ENCODE measurements around the gene EXOC6B.

The EXOC6B gene

GRCh38 chr2:72153924-72154323 lies 671.9 kb downstream of the EXOC6B start:
- Histone ChIP-seq H3K36me3 (ENCODE audit: control insufficient read depth, insufficient read depth, low read length) (no peaks in the 10 kb centered on the region), H3K27me3 (ENCODE audit: control insufficient read depth, insufficient read depth, low read length) (peaks cover 34% of the 10 kb centered on the region), H3K4me3 (ENCODE audit: low read depth, low read length) (no peak overlapping the region), H3K27ac (ENCODE audit: low read depth, low read length) (no peak overlapping the region), H3K9me3 (ENCODE audit: control insufficient read depth, insufficient read depth, low read length) (no peaks in the 10 kb centered on the region), H3K9ac (ENCODE audit: low read depth, low read length) (no peak overlapping the region), H3K4me1 (ENCODE audit: control insufficient read depth, insufficient read depth, low read length) (peaks cover 6% of the 10 kb centered on the region)

GRCh38 chr2:72153026-72153791 lies 672.6 kb downstream of the EXOC6B start:
- Histone ChIP-seq H3K4me3 (ENCODE audit: low read depth, low read length) (no peak overlapping the region), H3K9ac (ENCODE audit: low read depth, low read length) (no peak overlapping the region), H3K9me3 (ENCODE audit: control insufficient read depth, insufficient read depth, low read length) (no peaks in the 10 kb centered on the region), H3K27me3 (ENCODE audit: control insufficient read depth, insufficient read depth, low read length) (peaks cover 39% of the 10 kb centered on the region), H3K4me1 (ENCODE audit: control insufficient read depth, insufficient read depth, low read length) (peaks cover 6% of the 10 kb centered on the region), H3K36me3 (ENCODE audit: control insufficient read depth, insufficient read depth, low read length) (no peaks in the 10 kb centered on the region), H3K27ac (ENCODE audit: low read depth, low read length) (no peak overlapping the region)

- no peak overlapping the region for H3K9ac ChIP-seq (ENCODE audit: low read depth, low read length)
- H3K27ac ChIP-seq (ENCODE audit: low read depth, low read length), result no peak overlapping the region
- peaks cover 62% of the 10 kb centered on the region for H3K27me3 ChIP-seq (ENCODE audit: control insufficient read depth, insufficient read depth, low read length)
- no peaks in the 10 kb centered on the region for H3K9me3 ChIP-seq (ENCODE audit: control insufficient read depth, insufficient read depth, low read length)
- H3K4me3 ChIP-seq (ENCODE audit: low read depth, low read length), result no peak overlapping the region
- peaks cover 21% of the 10 kb centered on the region for H3K4me1 ChIP-seq (ENCODE audit: control insufficient read depth, insufficient read depth, low read length)
- H3K36me3 ChIP-seq (ENCODE audit: control insufficient read depth, insufficient read depth, low read length), result no peaks in the 10 kb centered on the region
These were observed 674.9 kb downstream of the EXOC6B start for GRCh38 chr2:72150861-72151356.

GRCh38 chr2:72150157-72150860 lies 675.5 kb downstream of the EXOC6B start:
- Histone ChIP-seq H3K4me3 (ENCODE audit: low read depth, low read length) (peak overlapping the region; percentile 53), H3K36me3 (ENCODE audit: control insufficient read depth, insufficient read depth, low read length) (no peaks in the 10 kb centered on the region), H3K27ac (ENCODE audit: low read depth, low read length) (no peak overlapping the region), H3K9ac (ENCODE audit: low read depth, low read length) (no peak overlapping the region), H3K9me3 (ENCODE audit: control insufficient read depth, insufficient read depth, low read length) (no peaks in the 10 kb centered on the region), H3K27me3 (ENCODE audit: control insufficient read depth, insufficient read depth, low read length) (peaks cover 68% of the 10 kb centered on the region), H3K4me1 (ENCODE audit: control insufficient read depth, insufficient read depth, low read length) (peaks cover 23% of the 10 kb centered on the region)

GRCh38 chr2:72149556-72150156 lies 676.2 kb downstream of the EXOC6B start:
- Histone ChIP-seq H3K27me3 (ENCODE audit: control insufficient read depth, insufficient read depth, low read length) (peaks cover 74% of the 10 kb centered on the region), H3K36me3 (ENCODE audit: control insufficient read depth, insufficient read depth, low read length) (no peaks in the 10 kb centered on the region), H3K4me3 (ENCODE audit: low read depth, low read length) (peak overlapping the region; percentile 53), H3K4me1 (ENCODE audit: control insufficient read depth, insufficient read depth, low read length) (peaks cover 23% of the 10 kb centered on the region), H3K27ac (ENCODE audit: low read depth, low read length) (no peak overlapping the region), H3K9ac (ENCODE audit: low read depth, low read length) (no peak overlapping the region), H3K9me3 (ENCODE audit: control insufficient read depth, insufficient read depth, low read length) (no peaks in the 10 kb centered on the region)

- H3K4me3 ChIP-seq (ENCODE audit: low read depth, low read length), result peak overlapping the region; percentile 53
- H3K9ac ChIP-seq (ENCODE audit: low read depth, low read length), result no peak overlapping the region
- no peaks in the 10 kb centered on the region for H3K36me3 ChIP-seq (ENCODE audit: control insufficient read depth, insufficient read depth, low read length)
- H3K4me1 ChIP-seq (ENCODE audit: control insufficient read depth, insufficient read depth, low read length), result peaks cover 24% of the 10 kb centered on the region
- H3K27me3 ChIP-seq (ENCODE audit: control insufficient read depth, insufficient read depth, low read length), result peaks cover 80% of the 10 kb centered on the region
- H3K27ac ChIP-seq (ENCODE audit: low read depth, low read length), result no peak overlapping the region
- H3K9me3 ChIP-seq (ENCODE audit: control insufficient read depth, insufficient read depth, low read length), result no peaks in the 10 kb centered on the region
These were observed 676.8 kb downstream of the EXOC6B start for GRCh38 chr2:72148837-72149555.

- no peaks in the 10 kb centered on the region for H3K36me3 ChIP-seq (ENCODE audit: control insufficient read depth, insufficient read depth, low read length)
- no peaks in the 10 kb centered on the region for H3K9me3 ChIP-seq (ENCODE audit: control insufficient read depth, insufficient read depth, low read length)
- H3K4me1 ChIP-seq (ENCODE audit: control insufficient read depth, insufficient read depth, low read length), result peaks cover 28% of the 10 kb centered on the region
- no peak overlapping the region for H3K9ac ChIP-seq (ENCODE audit: low read depth, low read length)
- peaks cover 88% of the 10 kb centered on the region for H3K27me3 ChIP-seq (ENCODE audit: control insufficient read depth, insufficient read depth, low read length)
- H3K4me3 ChIP-seq (ENCODE audit: low read depth, low read length), result peak overlapping the region; percentile 53
- H3K27ac ChIP-seq (ENCODE audit: low read depth, low read length), result no peak overlapping the region
These were observed 677.6 kb downstream of the EXOC6B start for GRCh38 chr2:72148003-72148836.

- Histone ChIP-seq H3K27me3 (ENCODE audit: control insufficient read depth, insufficient read depth, low read length) (peaks cover 96% of the 10 kb centered on the region), H3K36me3 (ENCODE audit: control insufficient read depth, insufficient read depth, low read length) (no peaks in the 10 kb centered on the region), H3K9me3 (ENCODE audit: control insufficient read depth, insufficient read depth, low read length) (no peaks in the 10 kb centered on the region), H3K27ac (ENCODE audit: low read depth, low read length) (no peak within 1 kb of the TSS), H3K9ac (ENCODE audit: low read depth, low read length) (no peak within 1 kb of the TSS), H3K4me3 (ENCODE audit: low read depth, low read length) (peak within 1 kb of the TSS; percentile 61), H3K4me1 (ENCODE audit: control insufficient read depth, insufficient read depth, low read length) (peaks cover 34% of the 10 kb centered on the region)
These were observed 678.4 kb downstream of the EXOC6B start, which contains the start of gene CYP26B1 for GRCh38 chr2:72147303-72147971. Gene CYP26B1 (minus strand): TSS chr2:72147862. CDS start chr2:72147834, 28 bp downstream.

GRCh38 chr2:72146347-72147302 lies 679.2 kb downstream of the EXOC6B start:
- Histone ChIP-seq H3K9ac (ENCODE audit: low read depth, low read length) (no peak overlapping the region), H3K27ac (ENCODE audit: low read depth, low read length) (no peak overlapping the region), H3K36me3 (ENCODE audit: control insufficient read depth, insufficient read depth, low read length) (no peaks in the 10 kb centered on the region), H3K27me3 (ENCODE audit: control insufficient read depth, insufficient read depth, low read length) (peaks cover 97% of the 10 kb centered on the region), H3K9me3 (ENCODE audit: control insufficient read depth, insufficient read depth, low read length) (no peaks in the 10 kb centered on the region), H3K4me1 (ENCODE audit: control insufficient read depth, insufficient read depth, low read length) (peaks cover 36% of the 10 kb centered on the region), H3K4me3 (ENCODE audit: low read depth, low read length) (peak overlapping the region; percentile 61)

All from HUES48 (cell line).